Ovary (tissue), 9 donors: ENCODE results near the gene SPPL3. TPM values are rescaled to one million over a fixed set of nuclear protein-coding genes. Genes with fewer than 3 reads are reported as not detected.
"Not testable (repeated sequence)": the region's sequence is repeated elsewhere in the genome, so short reads cannot be mapped to it uniquely, and the experiment has no call there.

Experiments used
- DNase-seq, 5 donors: peaks; one replicate each; pipeline ENCODE4 v3.0.0-alpha.2; 2019 to 2020
- H3K27ac ChIP-seq, 2 donors: fragments of 200-600 bp; one replicate each; pipeline versions ENCODE4 v1.5.1 to v1.8.0; 2019 to 2022
- H3K27me3 ChIP-seq: fragments of 200-600 bp; one replicate; pipeline ENCODE4 v1.8.0; 2022
- H3K36me3 ChIP-seq: fragments of 200-600 bp; sonication (generic); one replicate; pipeline ENCODE4 v1.5.1; 2019
- H3K4me1 ChIP-seq: one replicate; pipeline ENCODE4 v1.8.1; 2013; ENCODE audit warnings: mild to moderate bottlenecking, moderate library complexity; ENCODE audit not compliant: insufficient read depth
- H3K4me3 ChIP-seq: fragments of 200-600 bp; sonication (generic); one replicate; pipeline ENCODE4 v1.5.1; 2017
- H3K9me3 ChIP-seq, 2 donors: fragments of 200-600 bp in 1 of 2; sonication (generic) in 1 of 2; one replicate each; pipeline versions ENCODE4 v1.5.1 to v1.8.1; 2013 to 2019; ENCODE audit warnings: mild to moderate bottlenecking in 1 of 2, moderate library complexity in 1 of 2
- CTCF ChIP-seq, 3 donors: fragments of 450-650 bp in 2 of 3; fragments of 200-600 bp in 1 of 3; IDR thresholded peaks; one replicate each; pipeline versions ENCODE4 v1.5.1 to v1.8.0; 2016 to 2022; ENCODE audit warnings: antibody characterized with exemption in 3 of 3, mild to moderate bottlenecking in 1 of 3
- EP300 ChIP-seq: sonication (generic); formaldehyde crosslinking; IDR thresholded peaks from one replicate; pipeline ENCODE4 v1.6.1; 2017; ENCODE audit warnings: antibody characterized with exemption
- POLR2A ChIP-seq: fragments of 450-650 bp; IDR thresholded peaks from one replicate; pipeline ENCODE4 v1.6.1; 2017; ENCODE audit warnings: antibody characterized with exemption, mild to moderate bottlenecking, moderate library complexity
- WGBS, 3 donors: extraction: QIAGEN DNeasy Blood & Tissue Kit in 1 of 3; methylation state at CpG; one replicate each; pipeline versions ENCODE4 v1.1.5 to v1.1.7; 2013 to 2017; 5-methylcytosine and 5-hydroxymethylcytosine counted together
- intact Hi-C, 4 donors: fragments of 100-400 bp; cut with DNase I; formaldehyde crosslinking; loops; one replicate each; pipeline versions ENCODE4 v1.11.0 to v1.15.1; 2022 to 2023
- polyA plus RNA-seq, 2 donors: library from polyadenylated mRNA; stranded (reverse); fragments of 200-250 nt in 1 of 2; fragments of 350-450 nt in 1 of 2; fragmentation: Illumina TruSeq in 1 of 2; extraction: RNeasy Lipid Tissue Mini Kit (QIAGEN cat#74804) in 1 of 2; gene quantifications; one replicate each; pipeline ENCODE4 v1.2.3, GENCODE V29; 2013 to 2014
- total RNA-seq, 7 donors: library from RNA; depleted of rRNA in 2 of 7; stranded (reverse); fragments of >200 nt in 2 of 7; fragmentation: NEBNext Ultra II Directional in 3 of 7; extraction: Animal tissue kit (Norgen Biotek cat#: 25700) in 3 of 7; gene quantifications; one replicate each; pipeline versions ENCODE4 v1.1.0 to v1.2.4, GENCODE V29; 2016 to 2023
- donor health status: DM: no; HTN: no; CAD: no; lungs with moderate emphysema.
- donor health status: DM: no; HTN: no; CAD: no.
- donor health status: Bipolar disorder and iron deficiency.
- donor health status: DM: yes; HTN: yes; CAD: no.
- donor health status: DM: no; HTN: no; CAD: no.
- donor health status: DM: yes; HTN: yes; CAD: no.

SPPL3 gene
- total and polyA plus RNA-seq, 9 donors: 24.2 to 87.4 (median 51.9) TPM

DNA sequence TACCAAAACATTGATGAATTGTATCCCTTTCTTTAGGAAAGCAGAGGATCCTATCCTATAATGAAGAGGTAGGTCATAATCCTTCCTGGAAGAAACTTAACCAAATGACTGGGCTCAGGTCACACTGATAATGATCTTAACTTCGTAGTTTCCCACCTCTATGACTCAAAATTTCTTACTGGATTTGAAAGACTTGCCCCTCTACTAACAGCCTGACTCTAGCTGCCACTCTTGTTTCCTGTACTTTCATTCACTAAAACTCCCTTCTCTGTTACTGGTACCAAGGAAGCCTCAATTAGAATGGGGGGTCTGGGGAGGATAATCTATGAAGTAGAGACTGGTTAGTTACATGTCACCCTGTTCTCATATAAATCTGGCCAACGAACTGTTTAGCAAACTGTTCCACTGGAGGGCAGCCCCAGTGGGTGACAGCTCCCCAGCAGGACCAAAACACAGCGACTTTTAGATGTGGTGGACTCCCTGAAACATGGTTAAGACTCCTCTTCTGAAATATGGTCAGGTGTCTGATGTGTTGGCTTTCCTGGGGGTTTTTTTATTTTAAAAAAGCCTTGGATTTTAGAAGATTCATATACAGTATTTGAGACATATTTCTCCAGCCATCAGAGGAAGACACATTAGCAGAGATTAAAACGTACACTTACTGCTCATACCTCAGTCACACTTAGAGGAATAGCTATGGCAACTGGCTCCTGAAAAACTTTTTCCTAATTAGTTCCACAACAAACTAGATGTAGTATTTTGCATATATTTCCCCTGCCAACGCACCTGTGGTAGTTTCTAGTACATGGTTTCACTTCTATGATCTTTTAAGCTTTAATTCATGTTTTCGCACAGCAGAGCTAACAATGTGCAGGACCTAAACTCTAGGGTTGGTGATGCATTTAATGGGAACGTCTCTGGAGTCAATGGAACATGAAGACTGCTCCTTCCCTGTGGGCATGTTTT is 106.2 kb downstream of the SPPL3 start:
- intact Hi-C loops: no loop called here
- TF ChIP-seq CTCF (IDR thresholded peaks at IDR 0.05): no peak
- TF ChIP-seq POLR2A: no peak
- no peak for TF ChIP-seq EP300
- Histone ChIP-seq H3K4me3 (no peak overlapping the region), H3K36me3 (no peaks in the 10 kb centered on the region), H3K9me3 (no peaks in the 10 kb centered on the region), H3K4me1 (peaks cover 3% of the 10 kb centered on the region), H3K27ac (no peak overlapping the region), H3K27me3 (no peaks in the 10 kb centered on the region)
- DNase-seq: no peak
- 87 to 92% (median 89%) methylated on average over 7 of the region's 7 CpGs for WGBS, 3 donors

GRCh38 chr12:120795441-120796178 is 108.5 kb downstream of the SPPL3 start:
- H3K27ac ChIP-seq: no peak overlapping the region
- H3K27me3 ChIP-seq: no peaks in the 10 kb centered on the region
- H3K36me3 ChIP-seq: no peaks in the 10 kb centered on the region
- DNase-seq: no peak
- H3K4me3 ChIP-seq: no peak overlapping the region
- TF ChIP-seq CTCF (IDR thresholded peaks at IDR 0.05) (no peak), POLR2A (no peak), EP300 (no peak)
- H3K4me1 ChIP-seq: peaks cover 3% of the 10 kb centered on the region
- intact Hi-C loops: no loop called here
- no peaks in the 10 kb centered on the region for H3K9me3 ChIP-seq
- WGBS, 3 donors: 96 to 98% (median 98%) methylated on average over 4 of the region's 4 CpGs

DNA sequence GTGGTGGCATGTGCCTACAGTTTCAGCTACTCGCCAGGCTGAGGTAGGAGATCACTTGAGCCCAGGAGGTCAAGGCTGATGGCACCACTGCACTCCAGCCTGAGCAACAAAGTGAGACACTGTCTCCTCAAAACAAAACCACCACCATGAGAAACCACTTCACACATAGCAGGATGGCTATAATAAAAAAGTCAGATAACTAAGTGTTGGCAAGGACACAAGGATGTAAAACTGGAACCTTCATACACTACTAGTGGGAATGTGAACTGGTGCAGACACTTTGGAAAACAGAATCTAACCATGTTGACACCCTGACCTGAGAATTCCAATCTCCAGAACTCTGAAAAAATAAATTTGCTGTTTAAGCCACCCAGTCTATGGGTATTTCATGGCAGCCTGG is 110.8 kb downstream of the SPPL3 start:
- Histone ChIP-seq H3K9me3 (no peaks in the 10 kb centered on the region), H3K4me1 (peaks cover 3% of the 10 kb centered on the region), H3K36me3 (no peaks in the 10 kb centered on the region), H3K4me3 (no peak overlapping the region), H3K27me3 (no peaks in the 10 kb centered on the region), H3K27ac (no peak overlapping the region)
- TF ChIP-seq CTCF (IDR thresholded peaks at IDR 0.05) (no peak), EP300 (no peak), POLR2A (no peak)
- intact Hi-C loops: no loop called here
- WGBS, 3 donors: 95 to 100% (median 96%) methylated on average over 1 of the region's 1 CpG
- no peak for DNase-seq

GRCh38 chr12:120792456-120792855 is 111.7 kb downstream of the SPPL3 start:
- not testable (repeated sequence) for H3K27ac ChIP-seq

More at GRCh38 chr12:120792456-120792855, 111.7 kb downstream of the SPPL3 start:
- H3K9me3 ChIP-seq, intact Hi-C loops, H3K27me3 ChIP-seq, H3K36me3 ChIP-seq, H3K4me1 ChIP-seq, DNase-seq, H3K4me3 ChIP-seq: not testable (repeated sequence)
- 82 to 93% (median 92%) methylated on average over 9 of the region's 9 CpGs for WGBS, 3 donors
